ENCODE results near the gene MBD3L3. TPM values are rescaled to one million over a fixed set of nuclear protein-coding genes. Genes with fewer than 3 reads are reported as not detected.
"Not testable (repeated sequence)": the region's sequence is repeated elsewhere in the genome, so short reads cannot be mapped to it uniquely, and the experiment has no call there.

MBD3L3 gene
- polyA plus RNA-seq, 1 of the 3 experiments (the other 2 are of a cell fraction): 0.07 TPM

- CTCF ChIA-PET: no interaction called here
- peaks cover 12% of the 10 kb centered on the region for H3F3A ChIP-seq (replicated peaks; ENCODE audit: insufficient read depth)
- no peaks in the 10 kb centered on the region for H4K20me1 ChIP-seq (ENCODE audit: insufficient read depth)
- no peak overlapping the region for H3K27ac ChIP-seq (ENCODE audit: low read depth in 2 of 2, low read length in 1 of 2)
- H2AFZ ChIP-seq (ENCODE audit: low read depth): no peak overlapping the region
- no peaks in the 10 kb centered on the region for H3K9me2 ChIP-seq
- H3K4me1 ChIP-seq (ENCODE audit: control insufficient read depth in 1 of 2, insufficient read depth in 2 of 2, low read depth in 1 of 2, low read length in 1 of 2): peaks cover 3 to 4% of the 10 kb centered on the region in 2 experiments; a peak in 2 of 4 replicates
- H3K27me3 ChIP-seq (ENCODE audit: insufficient read depth): peaks cover 4% of the 10 kb centered on the region; the same call in 1 of the 2 replicates
- H3K79me2 ChIP-seq (ENCODE audit: insufficient read depth): peaks cover 18% of the 10 kb centered on the region
- H3K9ac ChIP-seq: no peak overlapping the region
- peaks cover 9 to 23% of the 10 kb centered on the region in 2 experiments for H3K36me3 ChIP-seq (replicated peaks in 1 of 2; ENCODE audit: control insufficient read depth in 1 of 2, insufficient read depth in 2 of 2, low read length in 1 of 2)
- TF ChIP-seq MAX (IDR thresholded peaks at IDR 0.05; ENCODE audit: low read depth) (no peak), FOSL2 (IDR thresholded peaks at IDR 0.05; ENCODE audit: borderline replicate concordance, low read depth) (peak; percentile 17; the same call in 1 of the 2 replicates)
- H3K9me3 ChIP-seq: no peaks in the 10 kb centered on the region
- POLR2A ChIA-PET: no interaction called here
- 38% methylated on average over 2 of the region's 2 CpGs for WGBS (ENCODE audit: low lambda C conversion rate)
- H3K4me2 ChIP-seq: no peak overlapping the region
- no peak overlapping the region for H3K4me3 ChIP-seq (ENCODE audit: low read depth in 2 of 2, low read length in 1 of 2)
- no peak for DNase-seq
These were observed 9.2 kb upstream of the MBD3L3 start for GRCh38 chr19:7067716-7068115.

GRCh38 chr19:7067122-7067521 is 8.6 kb upstream of the MBD3L3 start:
- DNase-seq; H3K9me2 ChIP-seq; H2AFZ ChIP-seq (ENCODE audit: low read depth); H3K9ac ChIP-seq; CTCF ChIA-PET; H3K4me1 ChIP-seq (ENCODE audit: control insufficient read depth in 1 of 2, insufficient read depth in 2 of 2, low read depth in 1 of 2, low read length in 1 of 2); H3K4me2 ChIP-seq; POLR2A ChIA-PET; H3K4me3 ChIP-seq (ENCODE audit: low read depth in 2 of 2, low read length in 1 of 2); H3K27me3 ChIP-seq (ENCODE audit: insufficient read depth); H4K20me1 ChIP-seq (ENCODE audit: insufficient read depth); H3K27ac ChIP-seq (ENCODE audit: low read depth in 2 of 2, low read length in 1 of 2); H3K9me3 ChIP-seq: not testable (repeated sequence)
- peaks cover 18% of the 10 kb centered on the region for H3K79me2 ChIP-seq (ENCODE audit: insufficient read depth)
- 30% methylated on average over 9 of the region's 13 CpGs for WGBS (ENCODE audit: low lambda C conversion rate)
- H3K36me3 ChIP-seq (replicated peaks in 1 of 2; ENCODE audit: control insufficient read depth in 1 of 2, insufficient read depth in 2 of 2, low read length in 1 of 2): peaks cover 5 to 18% of the 10 kb centered on the region in 2 experiments
- TF ChIP-seq SMC3 (IDR thresholded peaks at IDR 0.05; ENCODE audit: low read depth, low read length): peak; percentile 20; the same call in 1 of the 2 replicates
- TF ChIP-seq CTCF (IDR thresholded peaks at IDR 0.05): peak; percentile 38
- TF ChIP-seq RAD21 (IDR thresholded peaks at IDR 0.05; ENCODE audit: low read length): peak; percentile 41
- H3F3A ChIP-seq (replicated peaks; ENCODE audit: insufficient read depth): peaks cover 12% of the 10 kb centered on the region

- WGBS (ENCODE audit: low lambda C conversion rate): 46% methylated on average over 9 of the region's 9 CpGs
- ChIA-PET CTCF (no interaction called here), POLR2A (no interaction called here)
These were observed 5.4 kb upstream of the MBD3L3 start for GRCh38 chr19:7063764-7064418.

More at GRCh38 chr19:7063764-7064418, 5.4 kb upstream of the MBD3L3 start:
- no peak overlapping the region for H3K9ac ChIP-seq
- no peaks in the 10 kb centered on the region for H3K36me3 ChIP-seq (replicated peaks in 1 of 2; ENCODE audit: control insufficient read depth in 1 of 2, insufficient read depth in 2 of 2, low read length in 1 of 2)
- H3K9me2 ChIP-seq: no peaks in the 10 kb centered on the region
- TF ChIP-seq CHD2 (IDR thresholded peaks at IDR 0.05; ENCODE audit: low read length, partially characterized antibody): no peak
- TF ChIP-seq CTCF (IDR thresholded peaks at IDR 0.05): no peak
- no peak for TF ChIP-seq SIN3A (IDR thresholded peaks at IDR 0.05; ENCODE audit: borderline replicate concordance, low read depth, low read length)
- no peak for TF ChIP-seq RAD21 (IDR thresholded peaks at IDR 0.05; ENCODE audit: low read length)
- no peaks in the 10 kb centered on the region for H4K20me1 ChIP-seq (ENCODE audit: insufficient read depth)
- no peak overlapping the region for H3K4me3 ChIP-seq (ENCODE audit: low read depth in 2 of 2, low read length in 1 of 2)
- H3K79me2 ChIP-seq (ENCODE audit: insufficient read depth): no peaks in the 10 kb centered on the region
- no peak for DNase-seq
- no peak overlapping the region for H3K4me2 ChIP-seq
- no peaks in the 10 kb centered on the region for H3K9me3 ChIP-seq
- H3K4me1 ChIP-seq (ENCODE audit: control insufficient read depth in 1 of 2, insufficient read depth in 2 of 2, low read depth in 1 of 2, low read length in 1 of 2): no peaks in the 10 kb centered on the region
- H3K27ac ChIP-seq (ENCODE audit: low read depth in 2 of 2, low read length in 1 of 2): no peak overlapping the region
- H3K27me3 ChIP-seq (ENCODE audit: insufficient read depth): peaks cover 4% of the 10 kb centered on the region; the same call in 1 of the 2 replicates
- peaks cover 12% of the 10 kb centered on the region for H3F3A ChIP-seq (replicated peaks; ENCODE audit: insufficient read depth)
- H2AFZ ChIP-seq (ENCODE audit: low read depth): no peak overlapping the region

All from SK-N-SH (cell line).